IPS DF 4.7 (cell line): Measurements from ENCODE around the gene PRKAB1.
A peak's percentile ranks its signal among the peaks of the same experiment; 100 is the strongest.
"Not testable (repeated sequence)": the region's sequence is repeated elsewhere in the genome, so short reads cannot be mapped to it uniquely, and the experiment has no call there.

Experiments
- DNase-seq: peaks from one replicate; pipeline ENCODE4 v3.0.0-alpha.2; 2013; ENCODE audit warnings: low spot score; ENCODE audit errors: extremely low read depth

Gene PRKAB1

GRCh38 chr12:119683816-119684215 lies 15.9 kb downstream of the PRKAB1 start:
- no peak for DNase-seq

DNA sequence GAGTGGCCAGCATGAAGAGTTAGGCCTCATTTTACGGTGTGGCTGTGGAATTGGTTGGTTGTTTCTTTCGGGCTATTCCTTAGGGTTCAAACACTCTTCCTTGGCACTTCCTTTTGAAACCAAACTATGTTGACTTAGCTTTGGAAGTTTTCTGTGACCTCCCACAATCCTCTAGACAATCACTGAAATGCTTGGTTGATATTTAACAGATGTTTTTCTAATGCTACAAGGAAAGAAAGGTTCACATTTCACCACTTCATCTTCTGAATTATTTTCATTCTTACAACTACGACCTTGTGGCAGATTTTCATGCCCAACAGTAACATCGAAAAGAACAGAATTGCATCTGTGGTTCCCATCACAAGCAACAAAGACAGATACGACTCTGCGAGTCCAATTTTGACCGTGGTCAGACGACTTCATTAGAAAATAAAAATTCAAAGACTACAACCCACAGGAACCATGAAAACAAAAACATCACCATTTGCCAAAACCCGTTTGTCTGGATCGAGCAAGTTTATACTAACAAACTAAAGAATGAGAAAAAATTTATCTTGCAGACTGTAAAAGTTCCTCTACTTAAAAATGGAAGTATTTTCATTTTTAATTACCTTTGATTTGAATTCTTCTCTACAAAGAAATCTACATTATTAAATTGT lies 16.9 kb downstream of the PRKAB1 start:
- no peak for DNase-seq

- no peak for DNase-seq
Observed at GRCh38 chr12:119685375-119685774, 17.4 kb downstream of the PRKAB1 start.

DNA sequence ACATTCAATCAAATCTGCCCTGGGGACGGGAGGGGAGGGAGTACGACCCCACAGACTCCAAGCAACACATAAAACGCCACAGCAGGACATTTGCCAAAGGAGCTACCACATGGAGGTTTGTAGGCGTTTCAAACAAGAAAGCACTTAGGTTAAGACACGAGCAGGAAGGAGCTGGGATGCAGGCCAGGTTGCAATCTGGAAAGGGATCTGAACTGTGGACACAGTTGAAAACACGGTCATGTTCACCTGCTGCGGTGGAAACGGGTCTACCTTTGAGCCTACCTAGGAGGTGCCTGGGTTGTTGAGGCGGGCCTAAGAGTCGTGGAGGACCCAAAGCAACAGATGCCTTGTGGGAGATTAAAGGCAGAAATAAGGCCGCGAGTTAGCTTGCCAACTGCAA lies 18.4 kb downstream of the PRKAB1 start:
- no peak for DNase-seq

DNA sequence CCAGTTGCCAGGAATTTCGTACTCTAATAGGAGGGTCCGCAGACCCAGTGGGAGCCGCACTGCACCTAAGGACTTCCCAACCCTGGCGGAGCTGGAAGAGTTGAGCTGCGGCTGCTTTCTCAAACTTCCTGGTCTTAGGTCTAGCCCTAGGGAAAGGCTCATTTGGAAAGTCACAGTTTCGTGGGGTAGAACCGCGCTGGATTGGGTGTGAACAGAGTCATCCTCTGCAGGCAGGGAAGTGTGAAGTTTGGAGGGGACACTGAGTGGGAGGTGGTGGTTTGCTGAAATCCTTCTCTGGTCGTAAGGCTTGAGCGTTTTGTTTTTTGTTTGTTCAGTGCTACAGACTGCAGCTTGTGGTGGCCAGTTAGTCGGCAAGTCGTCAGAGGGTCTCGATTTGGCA lies 18.8 kb downstream of the PRKAB1 start:
- no peak for DNase-seq

GRCh38 chr12:119687406-119687805 lies 19.5 kb downstream of the PRKAB1 start:
- no peak for DNase-seq

GRCh38 chr12:119687879-119688278 lies 19.9 kb downstream of the PRKAB1 start:
- DNase-seq, result no peak

DNA sequence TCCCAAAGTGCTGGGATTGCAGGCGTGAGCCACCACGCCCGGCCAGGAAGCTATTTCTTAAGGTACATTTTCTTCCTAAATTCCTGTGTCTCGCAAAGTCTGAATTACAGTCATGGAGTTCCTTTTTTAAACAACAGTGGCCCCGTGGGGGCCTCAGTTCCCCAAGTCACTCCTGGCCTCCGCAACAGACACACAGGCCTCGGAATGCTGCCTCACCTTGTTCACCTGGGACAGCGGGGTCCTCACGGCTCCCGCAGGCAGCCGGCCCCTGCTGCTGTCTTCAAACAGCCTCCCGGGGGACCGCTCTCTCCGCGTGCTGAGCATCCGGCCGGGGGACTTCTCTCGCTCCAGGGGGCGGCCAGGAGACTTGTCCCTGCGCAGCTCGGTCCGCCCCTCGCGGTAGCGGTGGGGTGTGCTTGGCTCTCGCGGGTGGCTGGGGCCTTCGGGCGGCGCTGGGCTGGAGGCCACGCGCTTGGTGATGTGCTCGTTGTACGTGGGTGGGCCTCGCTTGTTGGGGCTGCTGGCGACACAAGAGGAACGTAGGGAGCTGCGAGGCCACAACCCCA lies 22.1 kb downstream of the PRKAB1 start:
- no peak for DNase-seq

- no peak for DNase-seq
Observed at GRCh38 chr12:119691202-119691810, 23.4 kb downstream of the PRKAB1 start.

- no peak for DNase-seq
Observed at GRCh38 chr12:119692410-119692809, 24.5 kb downstream of the PRKAB1 start.

DNA sequence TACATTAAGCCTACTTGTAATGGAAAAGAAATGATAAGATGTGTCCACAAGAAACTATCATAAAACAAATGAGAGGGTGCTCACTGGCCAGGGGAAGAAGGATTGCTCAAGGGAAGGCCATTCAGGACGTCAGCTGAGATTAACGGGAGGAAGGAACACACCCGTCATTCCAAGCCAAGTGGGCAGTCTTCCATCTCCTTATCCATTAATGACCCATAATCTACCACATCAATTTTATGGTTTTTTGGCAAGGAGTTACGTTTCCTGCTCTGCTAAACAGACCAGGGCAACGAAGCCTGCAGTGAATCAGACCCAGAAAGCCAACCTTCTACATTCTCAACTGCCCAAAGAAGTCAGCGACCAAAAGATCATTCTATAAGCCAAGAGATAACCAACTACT lies 25.1 kb downstream of the PRKAB1 start:
- DNase-seq, result no peak

DNA sequence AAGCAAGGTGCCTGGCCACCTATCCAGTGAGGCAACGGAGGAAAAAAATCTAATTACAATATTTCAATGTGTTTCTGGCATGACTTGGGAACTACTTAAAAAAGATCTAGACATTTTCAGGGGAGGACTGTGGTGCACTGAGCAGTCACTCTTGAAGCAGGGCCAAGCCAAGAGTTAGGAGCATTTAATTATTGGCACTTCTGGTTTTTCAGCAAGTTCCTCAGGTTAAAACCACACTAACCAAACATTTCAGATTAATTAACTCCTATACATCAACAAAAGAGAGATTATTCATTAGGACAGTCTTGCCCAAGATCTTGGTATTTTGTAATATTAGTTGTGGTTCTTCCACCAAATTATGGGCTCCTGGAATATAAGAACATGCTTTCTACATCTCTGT lies 25.6 kb downstream of the PRKAB1 start:
- no peak for DNase-seq

- DNase-seq, result no peak
Observed at GRCh38 chr12:119694111-119694510, 26.2 kb downstream of the PRKAB1 start.

GRCh38 chr12:119695034-119695433 lies 27.1 kb downstream of the PRKAB1 start:
- DNase-seq, result peak; percentile 44

- no peak for DNase-seq
Observed at GRCh38 chr12:119696943-119697342, 29.0 kb downstream of the PRKAB1 start.

DNA sequence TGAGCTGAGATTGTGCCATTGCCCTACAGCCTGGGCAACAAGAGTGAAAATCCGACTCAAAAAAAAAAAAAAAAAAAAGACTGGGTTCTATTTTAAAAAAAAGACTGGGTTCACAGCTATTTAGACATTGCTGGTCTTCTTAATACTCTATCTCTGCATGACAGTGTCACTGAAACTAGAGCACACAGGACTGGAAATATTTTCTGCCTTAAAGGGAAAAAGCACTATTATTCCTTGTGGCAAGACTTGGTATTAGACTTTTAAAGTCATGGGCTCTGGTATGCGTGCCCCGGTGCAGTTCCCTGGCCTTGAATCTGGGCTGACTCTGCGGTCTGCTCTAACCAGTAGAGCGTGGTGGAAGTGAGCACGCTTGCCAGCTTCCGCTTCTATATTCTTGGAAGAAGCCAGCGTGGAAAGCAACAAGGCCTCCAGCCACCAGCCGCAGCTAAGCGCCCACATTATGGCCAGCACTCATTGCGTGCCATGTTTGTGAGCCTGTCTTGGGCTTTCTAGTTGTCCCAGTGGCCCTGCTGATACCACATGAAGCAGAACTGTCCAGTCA lies 31.3 kb downstream of the PRKAB1 start:
- no peak for DNase-seq

GRCh38 chr12:119700078-119700477 lies 32.1 kb downstream of the PRKAB1 start:
- DNase-seq, result no peak

DNA sequence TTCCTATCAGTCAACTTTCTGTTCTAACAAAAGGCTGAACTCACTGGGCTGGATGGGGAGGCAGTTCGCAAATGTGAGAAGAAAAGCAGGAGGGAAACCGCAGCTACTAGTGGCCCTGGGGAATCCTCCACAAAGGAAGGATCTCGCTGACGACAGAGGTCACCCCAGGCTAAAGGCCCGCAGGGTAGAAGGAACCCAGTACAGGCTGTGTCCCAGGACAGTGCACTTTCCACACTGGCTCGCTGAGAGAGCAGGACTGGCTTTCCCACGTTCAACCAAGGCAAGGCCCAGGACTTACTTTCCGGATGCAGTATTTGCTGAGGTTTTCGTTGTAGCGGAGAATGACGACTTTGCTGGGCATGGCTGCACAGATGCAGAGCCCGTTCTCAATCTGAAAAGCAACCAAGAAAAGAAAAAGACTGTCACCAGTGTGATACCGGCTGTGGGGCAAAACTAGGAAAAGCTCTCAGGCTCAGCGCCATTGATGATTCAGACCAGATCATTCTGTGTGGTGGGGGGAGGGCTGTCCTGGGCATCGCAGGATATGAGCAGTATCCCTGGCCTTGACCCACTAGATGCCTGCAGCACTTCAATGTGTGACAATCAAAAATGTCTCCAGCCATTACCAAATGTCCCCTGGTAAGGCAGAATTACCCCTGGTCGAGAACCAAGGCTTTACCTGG lies 36.3 kb downstream of the PRKAB1 start:
- no peak for DNase-seq

DNA sequence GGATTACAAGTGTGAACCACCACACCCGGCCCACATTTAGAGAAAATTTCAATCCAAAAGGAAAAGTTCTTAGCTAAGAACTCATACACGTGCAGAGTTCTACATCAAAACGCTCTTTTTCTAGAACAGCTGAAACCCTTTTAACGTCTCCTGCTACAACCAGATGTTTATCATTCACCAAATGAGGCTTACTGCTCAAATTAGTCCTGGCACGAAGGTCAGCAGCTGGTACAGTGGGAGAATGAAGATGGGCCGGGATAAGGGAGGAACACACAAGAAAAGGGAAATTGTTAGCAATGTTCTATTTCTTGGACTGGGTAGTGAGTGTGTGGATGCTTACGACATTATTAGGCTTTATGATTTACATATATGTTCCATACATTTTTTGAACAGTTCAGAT lies 37.2 kb downstream of the PRKAB1 start:
- no peak for DNase-seq

DNA sequence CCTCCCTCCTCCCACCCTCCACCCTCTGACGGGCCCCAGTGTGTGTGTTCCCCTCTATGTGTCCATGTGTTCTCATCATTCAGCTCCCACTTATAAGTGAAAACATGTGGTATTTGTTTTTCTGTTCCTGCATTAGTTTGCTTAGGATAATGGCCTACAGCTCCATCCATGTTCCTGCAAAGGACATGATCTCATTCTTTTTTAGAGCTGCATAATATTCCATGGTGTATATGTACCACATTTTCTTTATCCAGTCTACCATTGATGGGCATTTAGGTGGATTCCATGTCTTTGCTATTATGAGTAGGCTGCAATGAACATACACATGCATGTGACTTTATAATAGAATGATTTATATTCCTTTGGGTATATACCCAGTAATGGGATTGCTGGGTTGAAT lies 38.5 kb downstream of the PRKAB1 start:
- DNase-seq, result not testable (repeated sequence)

DNA sequence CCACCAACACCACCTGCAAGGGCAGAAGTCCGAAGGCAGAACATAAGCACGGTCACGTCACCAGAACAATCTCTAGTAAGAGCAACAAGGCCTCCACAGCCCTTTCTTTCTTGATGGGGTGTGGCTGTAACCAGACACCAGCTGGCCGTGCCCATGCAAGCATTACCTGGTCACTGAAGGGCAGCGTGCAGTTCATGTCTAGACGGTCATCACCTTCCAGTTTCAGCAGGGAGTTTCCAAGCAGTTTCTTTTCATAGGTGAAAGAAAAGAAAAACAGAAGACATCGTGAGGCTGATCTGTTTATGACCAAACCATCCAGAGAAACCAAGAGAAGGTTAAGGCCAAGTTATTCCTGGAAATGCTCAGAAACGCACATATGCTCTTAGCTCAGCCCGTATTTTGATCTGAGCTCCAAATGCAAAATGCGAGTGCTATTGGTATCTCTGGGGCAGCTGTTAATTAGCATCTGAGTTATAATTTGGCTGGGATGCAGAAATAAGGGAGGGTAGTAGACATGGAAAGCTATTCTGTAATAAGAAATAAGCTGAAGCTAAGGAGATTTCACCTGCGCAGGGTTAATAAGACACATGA lies 42.5 kb downstream of the PRKAB1 start:
- no peak for DNase-seq
